GM18502 (cell line): ENCODE measurements around the gene SLC25A20.

ENCODE experiments used
- ATAC-seq: cut with Tn5 transposase; IDR thresholded peaks from one replicate; pipeline ENCODE4 v1.9.1; 2021; ENCODE audit warnings: mild to moderate bottlenecking; ENCODE audit not compliant: unreplicated experiment, poor library complexity

SLC25A20 gene

DNA sequence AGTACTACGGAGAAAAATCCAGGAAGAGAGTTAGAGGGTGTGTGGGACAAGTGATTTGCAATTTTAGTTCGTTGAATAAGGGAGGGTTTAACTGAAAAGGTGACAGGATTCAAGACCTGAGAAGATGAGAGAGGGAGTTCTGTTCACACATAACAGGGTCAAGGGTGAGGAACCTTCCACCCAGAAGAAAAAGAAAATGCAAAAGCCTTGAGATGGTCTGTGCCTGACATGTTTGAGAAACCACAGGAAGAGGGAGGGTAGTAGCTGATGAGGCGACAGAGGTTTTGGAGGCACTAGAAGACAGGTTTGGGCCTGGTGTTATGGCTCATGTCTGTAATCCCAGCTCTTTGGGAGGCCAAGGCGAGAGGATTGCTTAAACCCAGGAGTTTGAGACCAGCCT is 591 bp upstream of the SLC25A20 start:
- no peak for ATAC-seq

DNA sequence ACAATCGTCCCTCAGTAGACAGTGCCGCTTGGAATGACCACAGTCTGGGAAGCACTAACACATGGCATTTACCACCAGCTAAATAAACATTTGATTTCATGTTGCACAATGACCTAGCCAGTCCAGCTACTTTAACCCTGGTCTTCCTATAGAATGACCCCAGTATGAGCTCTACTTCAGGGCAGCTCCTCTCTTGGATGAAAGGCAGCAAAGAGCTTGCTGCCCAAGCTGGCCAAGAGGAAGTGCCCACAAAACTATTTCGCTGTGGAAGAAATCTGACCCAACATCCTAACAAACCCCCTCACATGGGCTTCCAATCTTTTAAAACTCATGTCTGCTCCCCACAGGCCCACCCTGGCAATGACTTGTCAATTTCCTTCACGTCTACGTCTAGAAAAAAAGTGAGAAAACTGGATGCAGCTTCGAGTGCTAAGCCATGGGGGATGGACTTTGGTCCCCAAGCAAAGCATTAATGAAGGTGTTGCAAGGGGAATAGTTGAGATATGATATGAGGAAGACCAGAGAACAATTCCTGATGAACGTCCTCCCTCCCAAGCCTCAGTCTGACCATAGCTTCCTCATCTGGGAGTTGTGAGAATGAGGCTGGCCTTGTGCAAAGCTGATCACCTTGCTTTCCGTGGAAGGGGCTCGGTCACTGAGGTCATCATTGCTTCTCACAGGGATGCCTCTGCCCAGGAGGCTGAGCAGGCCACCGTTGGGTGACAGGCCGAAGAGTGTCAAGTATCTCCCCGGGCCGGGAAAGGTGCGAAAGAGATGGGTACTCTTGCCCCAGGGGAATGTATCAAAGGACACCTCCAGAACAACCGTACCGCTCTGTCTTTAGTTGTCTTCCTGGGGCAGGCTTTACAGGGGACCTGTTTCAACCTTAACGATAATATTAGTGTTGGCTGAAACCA is 964 bp downstream of the SLC25A20 start:
- ATAC-seq: no peak

DNA sequence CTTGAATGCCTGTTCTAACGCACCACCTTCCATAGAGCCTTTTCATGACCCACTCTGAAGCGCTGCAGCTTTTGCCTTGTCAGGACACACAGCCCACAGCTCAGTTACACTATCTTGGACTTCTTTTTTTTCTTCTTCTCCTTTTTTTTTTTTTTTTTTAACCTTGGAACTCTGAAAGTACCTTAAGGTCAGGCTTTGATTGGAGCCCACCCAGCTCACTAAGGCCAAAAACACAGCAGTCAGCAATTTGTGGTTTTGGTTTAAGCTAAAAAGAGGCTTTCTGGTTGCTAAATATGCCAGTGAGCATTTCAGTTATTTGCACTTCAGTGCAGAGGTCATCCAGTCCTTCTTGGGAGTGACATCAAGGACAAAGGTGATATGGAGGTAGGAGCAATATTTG is 1.7 kb downstream of the SLC25A20 start:
- ATAC-seq: no peak

- ATAC-seq: no peak
Observed at GRCh38 chr3:48894516-48894915, 4.2 kb downstream of the SLC25A20 start.

DNA sequence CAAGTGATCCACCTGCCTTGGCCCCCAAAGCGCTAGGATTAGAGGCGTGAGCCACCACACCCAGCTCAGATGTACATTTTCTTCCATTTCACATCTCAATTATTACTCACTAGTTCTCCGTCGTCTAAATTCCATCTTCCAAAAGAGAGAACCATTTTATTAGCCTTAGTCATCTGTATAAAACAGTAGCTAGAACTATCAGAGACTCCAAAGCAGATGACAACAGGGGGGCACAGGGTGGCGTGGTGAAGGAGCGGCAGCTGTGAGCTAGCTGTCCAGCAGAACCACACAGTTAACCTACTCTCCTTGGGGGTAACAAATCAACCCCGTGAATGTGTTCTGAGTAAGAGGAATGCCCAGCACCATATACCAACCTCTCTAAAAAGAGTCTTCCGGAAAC is 7.1 kb downstream of the SLC25A20 start:
- no peak for ATAC-seq

DNA sequence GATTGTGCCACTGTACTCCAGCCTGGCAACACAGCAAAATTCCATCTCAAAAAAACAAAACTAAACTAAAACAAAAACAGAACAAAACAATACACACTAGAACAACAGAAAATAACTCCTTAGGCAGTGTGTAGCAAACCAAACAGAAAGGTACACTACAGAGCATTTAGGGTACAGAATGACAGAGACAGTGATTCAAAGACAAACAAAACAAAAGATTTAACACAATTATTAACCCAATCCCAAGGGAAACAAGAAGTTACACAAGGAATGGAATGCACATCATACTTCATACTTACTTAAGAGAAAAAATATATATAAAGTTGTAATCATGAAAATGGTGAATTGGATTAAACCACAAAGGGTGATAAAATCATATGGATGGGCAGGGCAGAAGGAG is 12.9 kb downstream of the SLC25A20 start:
- no peak for ATAC-seq

GRCh38 chr3:48881652-48882114 is 17.0 kb downstream of the SLC25A20 start:
- ATAC-seq: no peak

DNA sequence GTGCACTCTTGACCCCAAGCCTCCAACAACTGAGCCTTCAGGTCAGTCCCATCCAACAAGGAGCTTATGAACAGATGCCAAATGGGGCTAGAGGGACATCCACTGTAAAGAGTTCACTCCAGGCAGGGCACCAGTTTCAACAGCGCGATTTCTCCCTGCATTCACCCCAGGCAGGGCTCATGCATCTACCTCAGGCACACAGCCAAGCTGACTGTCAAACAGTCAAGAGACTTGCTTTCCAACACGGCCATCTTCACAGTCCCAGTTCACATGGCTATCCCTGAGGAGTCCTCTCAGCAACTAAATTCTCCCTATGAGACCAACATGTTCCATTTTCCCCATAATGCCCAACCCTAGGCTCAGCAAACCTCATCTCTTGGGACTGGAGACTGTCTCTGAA is 17.7 kb downstream of the SLC25A20 start:
- ATAC-seq: no peak

- ATAC-seq: no peak
Observed at GRCh38 chr3:48879994-48880377, 18.7 kb downstream of the SLC25A20 start.

GRCh38 chr3:48879307-48879993 is 19.2 kb downstream of the SLC25A20 start:
- no peak for ATAC-seq

GRCh38 chr3:48877671-48878070 is 21.0 kb downstream of the SLC25A20 start:
- no peak for ATAC-seq

GRCh38 chr3:48863122-48863521 is 35.6 kb downstream of the SLC25A20 start:
- ATAC-seq: no peak

GRCh38 chr3:48859206-48859605 is 39.5 kb downstream of the SLC25A20 start:
- ATAC-seq: no peak

GRCh38 chr3:48858709-48859108 is 40.0 kb downstream of the SLC25A20 start:
- ATAC-seq: no peak

DNA sequence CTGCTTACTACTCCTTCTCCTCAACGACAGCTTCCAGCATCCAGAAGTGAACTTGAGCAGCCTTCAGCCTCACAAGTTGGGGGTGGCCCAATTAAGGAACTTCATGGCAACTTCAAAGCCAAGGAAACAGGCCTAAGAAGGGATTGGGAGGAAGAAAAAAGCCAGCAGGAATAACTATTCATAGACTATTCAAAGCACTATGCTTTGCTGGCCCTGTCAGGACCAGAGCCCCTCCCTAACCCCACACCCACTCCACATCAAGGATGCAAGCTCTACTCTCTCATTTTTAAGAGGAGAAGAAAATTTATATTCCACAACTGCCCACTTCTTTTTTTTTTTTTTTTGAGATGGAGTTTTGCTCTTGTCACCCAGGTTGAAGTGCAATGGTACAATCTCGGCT is 41.0 kb downstream of the SLC25A20 start:
- no peak for ATAC-seq

- no peak for ATAC-seq
Observed at GRCh38 chr3:48856469-48856868, 42.2 kb downstream of the SLC25A20 start.

DNA sequence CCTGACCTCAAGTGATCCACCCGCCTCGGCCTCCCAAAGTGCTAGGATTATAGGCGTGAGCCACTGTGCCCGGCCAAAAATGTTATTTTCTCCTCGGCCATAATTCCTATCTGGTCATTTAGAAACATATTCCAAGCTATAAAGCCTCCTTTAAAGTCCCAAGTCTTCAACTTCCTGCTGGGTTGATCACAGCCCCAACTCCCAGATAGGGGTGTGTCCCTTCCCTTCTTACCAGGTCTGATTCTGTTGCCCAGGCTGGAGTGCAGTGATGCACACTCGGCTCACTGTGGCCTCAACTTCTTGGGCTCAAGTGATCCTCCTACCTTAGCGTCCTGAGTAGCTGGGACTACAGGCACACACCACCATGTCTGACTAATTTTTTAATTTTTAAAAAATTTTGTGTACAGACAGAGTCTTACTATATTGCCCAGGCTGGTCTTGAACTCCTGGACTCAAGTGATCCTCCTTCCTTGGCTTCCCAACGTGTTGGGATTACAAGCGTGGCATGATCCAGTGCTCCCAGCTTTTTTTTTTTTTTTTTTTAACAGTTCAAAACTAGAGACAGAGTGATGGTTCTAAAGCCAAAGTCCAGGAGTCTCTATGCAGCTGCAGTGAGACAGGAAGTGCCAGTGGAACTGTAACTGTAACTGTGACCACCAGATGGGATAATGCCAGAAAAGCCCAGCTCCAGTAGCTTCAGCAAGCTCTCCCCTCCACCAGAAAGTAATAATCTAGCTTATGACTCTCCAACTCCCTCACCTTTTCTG is 42.8 kb downstream of the SLC25A20 start:
- ATAC-seq: no peak

DNA sequence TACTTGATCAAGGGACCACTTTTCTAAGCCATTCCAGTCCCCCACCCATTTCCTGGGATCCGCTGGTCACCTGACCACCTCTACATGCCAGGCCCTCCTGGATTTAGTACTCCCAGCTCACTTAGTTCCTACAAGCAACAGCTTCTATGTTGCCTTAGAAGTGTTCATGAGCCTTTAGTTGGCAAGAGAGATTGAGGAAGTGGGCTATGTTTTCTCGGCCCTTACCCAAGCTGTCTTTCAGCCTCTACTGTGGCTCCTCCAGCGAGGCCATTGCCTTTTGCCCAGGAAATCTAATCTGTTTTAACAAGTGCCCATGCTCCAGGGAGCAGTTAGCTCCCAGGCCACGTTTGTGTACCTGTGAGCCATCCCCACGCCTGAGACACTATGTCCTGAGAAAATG is 46.5 kb downstream of the SLC25A20 start:
- ATAC-seq: no peak

DNA sequence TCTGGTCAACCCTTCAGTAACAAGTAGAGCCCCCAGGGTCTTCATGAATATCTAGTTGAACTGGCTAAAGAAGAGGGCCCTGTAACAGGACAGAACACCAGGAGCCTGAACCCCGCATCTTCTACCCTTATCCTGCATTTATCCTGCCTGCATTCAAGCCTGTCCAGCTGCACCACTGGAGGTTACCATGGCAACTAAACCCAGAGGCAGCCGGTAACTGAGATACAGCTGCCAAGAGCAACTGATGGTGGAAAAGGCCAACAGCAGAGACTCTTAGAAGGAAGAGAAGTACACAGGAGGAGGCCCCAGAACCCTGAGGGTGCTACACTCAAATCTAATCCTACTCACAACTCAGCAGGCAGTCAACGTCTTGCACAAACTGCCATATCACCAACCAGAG is 47.3 kb downstream of the SLC25A20 start:
- ATAC-seq: no peak

GRCh38 chr3:48848816-48849515 is 49.7 kb downstream of the SLC25A20 start:
- no peak for ATAC-seq
